Spleen (tissue), 11 donors: Measurements from ENCODE around the gene RND2. TPM values are rescaled to one million over a fixed set of nuclear protein-coding genes. Genes with fewer than 3 reads are reported as not detected.

Experiments
- DNase-seq: peaks from one replicate; pipeline ENCODE4 v3.0.0-alpha.2; 2020
- H3K27ac ChIP-seq, 8 donors: fragments of 200-600 bp; sonication (generic) in 7 of 8; 1 replicate in 4 of 8; 2 replicates in 4 of 8; pipeline versions ENCODE4 v1.5.0 to v1.8.0; 2016 to 2021; ENCODE audit warnings: inconsistent platforms in 4 of 8, mild to moderate bottlenecking in 4 of 8, moderate library complexity in 1 of 8
- H3K27me3 ChIP-seq, 7 donors: fragments of 200-600 bp; sonication (generic) in 6 of 7; replicated peaks in 1 of 7; 1 replicate in 4 of 7; 2 replicates in 3 of 7; pipeline versions ENCODE4 v1.5.0 to v1.8.0; 2016 to 2021; ENCODE audit warnings: inconsistent platforms in 3 of 7, mild to moderate bottlenecking in 1 of 7
- H3K36me3 ChIP-seq, 6 donors: fragments of 200-600 bp; sonication (generic) in 5 of 6; 1 replicate in 4 of 6; 2 replicates in 2 of 6; pipeline versions ENCODE4 v1.5.0 to v1.8.0; 2016 to 2021; ENCODE audit warnings: inconsistent platforms in 2 of 6
- H3K4me1 ChIP-seq, 6 donors: fragments of 200-600 bp; sonication (generic) in 5 of 6; 1 replicate in 3 of 6; 2 replicates in 3 of 6; pipeline versions ENCODE4 v1.5.0 to v1.8.0; 2016 to 2021; ENCODE audit warnings: inconsistent platforms in 3 of 6
- H3K4me3 ChIP-seq, 8 donors: fragments of 200-600 bp; sonication (generic) in 7 of 8; 1 replicate in 4 of 8; 2 replicates in 4 of 8; pipeline versions ENCODE4 v1.5.0 to v1.8.0; 2016 to 2021; ENCODE audit warnings: inconsistent platforms in 4 of 8, mild to moderate bottlenecking in 4 of 8, moderate library complexity in 2 of 8
- H3K9me3 ChIP-seq, 8 donors: fragments of 200-600 bp; sonication (generic) in 7 of 8; 1 replicate in 4 of 8; 2 replicates in 4 of 8; pipeline versions ENCODE4 v1.5.0 to v1.8.0; 2016 to 2021; ENCODE audit warnings: inconsistent platforms in 4 of 8
- POLR2A ChIP-seq, 3 donors: fragments of 450-650 bp; IDR thresholded peaks; one replicate each; pipeline ENCODE4 v1.5.1; 2017; ENCODE audit warnings: antibody characterized with exemption in 3 of 3, mild to moderate bottlenecking in 1 of 3
- POLR2AphosphoS5 ChIP-seq, 3 donors: sonication (generic); formaldehyde crosslinking; IDR thresholded peaks; one replicate each; pipeline ENCODE4 v1.5.1; 2017; ENCODE audit warnings: antibody characterized with exemption in 3 of 3
- WGBS, 5 donors: extraction: QIAGEN DNeasy Blood & Tissue Kit in 3 of 5; methylation state at CpG; one replicate each; pipeline versions ENCODE4 v1.1.5 to v1.1.7; 2013 to 2018; 5-methylcytosine and 5-hydroxymethylcytosine counted together
- intact Hi-C: fragments of 100-400 bp; cut with DNase I; formaldehyde crosslinking; loops from one replicate; pipeline ENCODE4 v1.15.0; 2023; ENCODE audit warnings: low total_unique reads
- polyA plus RNA-seq, 3 donors: library from polyadenylated mRNA; stranded (reverse); fragments of 200-250 nt; gene quantifications; one replicate each; pipeline ENCODE4 v1.2.1, GENCODE V29; 2013
- total RNA-seq, 7 donors: library from RNA; depleted of rRNA in 3 of 7; stranded (reverse); fragments of >200 nt in 3 of 7; fragmentation: NEBNext Ultra II Directional in 4 of 7; extraction: Animal tissue kit (Norgen Biotek cat#: 25700) in 4 of 7; gene quantifications; one replicate each; pipeline versions ENCODE4 v1.1.0 to v1.2.1, GENCODE V29; 2016 to 2021
- TF ChIP-seq, protein P1 (sequence below), 11 experiments: fragments of 200-600 bp in 7 of 11; fragments of 450-650 bp in 4 of 11; sonication (generic) in 4 of 11; IDR thresholded peaks in 8 of 11; conservative IDR thresholded peaks in 3 of 11; 1 replicate in 7 of 11; 2 replicates in 4 of 11; pipeline versions ENCODE4 v1.4.0 to v1.8.0; 2016 to 2021; ENCODE audit warnings: antibody characterized with exemption in 11 of 11, inconsistent platforms in 4 of 11, mild to moderate bottlenecking in 1 of 11
- donor health status: healthy with polysubstance abuse.
- donor health status: DM: no; HTN: no; CAD: no; lungs with moderate emphysema.
- donor health status: DM: no; HTN: no; CAD: no.
- donor health status: Bipolar disorder and iron deficiency.
- donor health status: healthy.
- donor health status: DM: no; HTN: no; CAD: no.
- donor health status: DM: yes; HTN: yes; CAD: no.

Gene RND2
- total and polyA plus RNA-seq, 10 donors = 0.09 to 0.47 (median 0.26) TPM

- 78 to 89% (median 84%) methylated on average over 8 to 9 of the region's 9 CpGs for WGBS, 5 donors
- intact Hi-C loops = no loop called here
- DNase-seq = no peak
These were observed 2.3 kb downstream of the RND2 start for GRCh38 chr17:43027091-43028032.

GRCh38 chr17:43028221-43028861, 3.3 kb downstream of the RND2 start:
- Histone ChIP-seq H3K36me3 (no peaks in the 10 kb centered on the region), H3K27me3 (no peaks in the 10 kb centered on the region), H3K9me3 (no peaks in the 10 kb centered on the region), H3K4me3 (no peak overlapping the region), H3K27ac (no peak overlapping the region), H3K4me1 (peaks cover 0 to 22% (median 13%) of the 10 kb centered on the region in 6 donors)
- no peak for DNase-seq
- TF ChIP-seq POLR2AphosphoS5 (IDR thresholded peaks at IDR 0.05) = no peak
- TF ChIP-seq POLR2A (IDR thresholded peaks at IDR 0.05) = no peak
- TF ChIP-seq, protein P1, sequence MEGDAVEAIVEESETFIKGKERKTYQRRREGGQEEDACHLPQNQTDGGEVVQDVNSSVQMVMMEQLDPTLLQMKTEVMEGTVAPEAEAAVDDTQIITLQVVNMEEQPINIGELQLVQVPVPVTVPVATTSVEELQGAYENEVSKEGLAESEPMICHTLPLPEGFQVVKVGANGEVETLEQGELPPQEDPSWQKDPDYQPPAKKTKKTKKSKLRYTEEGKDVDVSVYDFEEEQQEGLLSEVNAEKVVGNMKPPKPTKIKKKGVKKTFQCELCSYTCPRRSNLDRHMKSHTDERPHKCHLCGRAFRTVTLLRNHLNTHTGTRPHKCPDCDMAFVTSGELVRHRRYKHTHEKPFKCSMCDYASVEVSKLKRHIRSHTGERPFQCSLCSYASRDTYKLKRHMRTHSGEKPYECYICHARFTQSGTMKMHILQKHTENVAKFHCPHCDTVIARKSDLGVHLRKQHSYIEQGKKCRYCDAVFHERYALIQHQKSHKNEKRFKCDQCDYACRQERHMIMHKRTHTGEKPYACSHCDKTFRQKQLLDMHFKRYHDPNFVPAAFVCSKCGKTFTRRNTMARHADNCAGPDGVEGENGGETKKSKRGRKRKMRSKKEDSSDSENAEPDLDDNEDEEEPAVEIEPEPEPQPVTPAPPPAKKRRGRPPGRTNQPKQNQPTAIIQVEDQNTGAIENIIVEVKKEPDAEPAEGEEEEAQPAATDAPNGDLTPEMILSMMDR (IDR thresholded peaks at IDR 0.05 in 8 of 11, conservative IDR thresholded peaks at IDR 0.05 in 3 of 11) = no peak
- WGBS, 5 donors = 83 to 88% (median 85%) methylated on average over 17 of the region's 17 CpGs
- intact Hi-C loops = no loop called here

More at GRCh38 chr17:43027091-43028032, 2.3 kb downstream of the RND2 start:
- Histone ChIP-seq H3K36me3 (no peaks in the 10 kb centered on the region), H3K27me3 (no peaks in the 10 kb centered on the region), H3K4me3 (no peak overlapping the region), H3K4me1 (peaks cover 5 to 32% (median 21%) of the 10 kb centered on the region in 6 donors), H3K27ac (no peak overlapping the region), H3K9me3 (no peaks in the 10 kb centered on the region)
- TF ChIP-seq, protein P1 (IDR thresholded peaks at IDR 0.05 in 8 of 11, conservative IDR thresholded peaks at IDR 0.05 in 3 of 11) = no peak
- TF ChIP-seq POLR2A (IDR thresholded peaks at IDR 0.05) (no peak), POLR2AphosphoS5 (IDR thresholded peaks at IDR 0.05) (no peak)

GRCh38 chr17:43030137-43030767, 5.2 kb downstream of the RND2 start:
- Histone ChIP-seq H3K27me3 (no peaks in the 10 kb centered on the region), H3K4me3 (no peak overlapping the region), H3K27ac (peak overlapping the region in 1 of 8 donors; percentile 54), H3K36me3 (no peaks in the 10 kb centered on the region), H3K9me3 (no peaks in the 10 kb centered on the region), H3K4me1 (peaks cover 0 to 4% (median 0%) of the 10 kb centered on the region in 6 donors)
- no peak for DNase-seq
- intact Hi-C loops = no loop called here
- no peak for TF ChIP-seq POLR2A (IDR thresholded peaks at IDR 0.05)
- TF ChIP-seq POLR2AphosphoS5 (IDR thresholded peaks at IDR 0.05) = no peak
- TF ChIP-seq, protein P1 (IDR thresholded peaks at IDR 0.05 in 8 of 11, conservative IDR thresholded peaks at IDR 0.05 in 3 of 11) = no peak
- 62 to 82% (median 80%) methylated on average over 6 of the region's 6 CpGs for WGBS, 5 donors
